ENCODE measurements around the gene PCDHB10.

DNA sequence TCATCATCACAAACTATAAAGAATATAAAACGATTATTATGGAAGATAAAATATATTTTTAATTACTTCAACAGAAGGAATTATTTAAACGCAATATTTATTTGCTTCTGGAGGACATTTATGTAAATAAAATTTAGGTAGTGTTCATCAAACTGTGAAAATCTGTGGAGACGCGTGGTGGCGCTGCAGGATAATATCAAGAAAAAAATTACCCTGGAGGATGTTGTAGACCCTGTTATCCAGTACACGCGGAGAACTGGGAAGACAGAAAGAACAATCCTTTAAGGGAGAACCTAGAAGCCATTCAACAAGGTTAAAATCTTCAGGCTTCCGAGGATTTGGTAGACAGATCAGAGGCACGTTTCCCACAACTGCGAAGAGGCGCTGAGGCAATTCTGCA, 16.3 kb downstream of the PCDHB10 start, which contains the start of gene PCDHB12:
- TF ChIP-seq EP300 (IDR thresholded peaks at IDR 0.05) (no peak), POLR2AphosphoS5 (IDR thresholded peaks at IDR 0.05) (no peak), POLR2A (IDR thresholded peaks at IDR 0.05) (no peak)
- TF ChIP-seq, protein P1, sequence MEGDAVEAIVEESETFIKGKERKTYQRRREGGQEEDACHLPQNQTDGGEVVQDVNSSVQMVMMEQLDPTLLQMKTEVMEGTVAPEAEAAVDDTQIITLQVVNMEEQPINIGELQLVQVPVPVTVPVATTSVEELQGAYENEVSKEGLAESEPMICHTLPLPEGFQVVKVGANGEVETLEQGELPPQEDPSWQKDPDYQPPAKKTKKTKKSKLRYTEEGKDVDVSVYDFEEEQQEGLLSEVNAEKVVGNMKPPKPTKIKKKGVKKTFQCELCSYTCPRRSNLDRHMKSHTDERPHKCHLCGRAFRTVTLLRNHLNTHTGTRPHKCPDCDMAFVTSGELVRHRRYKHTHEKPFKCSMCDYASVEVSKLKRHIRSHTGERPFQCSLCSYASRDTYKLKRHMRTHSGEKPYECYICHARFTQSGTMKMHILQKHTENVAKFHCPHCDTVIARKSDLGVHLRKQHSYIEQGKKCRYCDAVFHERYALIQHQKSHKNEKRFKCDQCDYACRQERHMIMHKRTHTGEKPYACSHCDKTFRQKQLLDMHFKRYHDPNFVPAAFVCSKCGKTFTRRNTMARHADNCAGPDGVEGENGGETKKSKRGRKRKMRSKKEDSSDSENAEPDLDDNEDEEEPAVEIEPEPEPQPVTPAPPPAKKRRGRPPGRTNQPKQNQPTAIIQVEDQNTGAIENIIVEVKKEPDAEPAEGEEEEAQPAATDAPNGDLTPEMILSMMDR (IDR thresholded peaks at IDR 0.05) = no peak

Data from upper lobe of left lung (tissue), 4 donors.